K562 (cell line): ENCODE results near the gene RBM46. TPM values are rescaled to one million over a fixed set of nuclear protein-coding genes. Genes with fewer than 3 reads are reported as not detected.

Experiments used
- ATAC-seq: fragments of 200-7000 bp; cut with Tn5 transposase; 3 replicates; pipeline ENCODE4 v1.9.1; 2020; ENCODE audit warnings: moderate library complexity
- BruUV-seq: library from RNA; stranded (reverse); fragments of 400-500 nt; replicated peaks from 2 replicates; lab custom pipeline; 2021; lab: Mats Ljungman, UMichigan
- CTCF ChIA-PET: fragments of 300-600 bp; formaldehyde crosslinking; extraction: SDS; loops from one replicate; lab custom pipeline; 2021; ENCODE audit warnings: low intra/inter-chr PET ratio; lab: Yijun Ruan, JAX
- POLR2A ChIA-PET: fragments of 300-600, 350-650 bp; sonication (Branson Sonifier 250); formaldehyde crosslinking; extraction: SDS; loops from one replicate; lab custom pipeline; 2021; ENCODE audit warnings: antibody characterized with exemption, inconsistent platforms; lab: Yijun Ruan, JAX
- DNase-seq, 4 experiments: peaks; one replicate each; pipeline versions ENCODE4 v3.0.0 to v3.0.0-alpha.2; 2011 to 2018; ENCODE audit warnings: low spot score in 3 of 4, mixed read lengths in 3 of 4; ENCODE audit errors: extremely low read depth in 1 of 4
- FAIRE-seq: peaks from 2 replicates; lab custom pipeline; 2011; peaks lifted over from hg19 to GRCh38; lab: Jason Lieb, UNC
- H2AFZ ChIP-seq: 2 replicates; pipeline ENCODE4 v1.6.0; 2011; ENCODE audit warnings: low read depth, low read length, control low read depth, inconsistent platforms
- H3K27ac ChIP-seq: fragments of 200-600 bp; 3 replicates; pipeline ENCODE4 v1.8.0; 2011; ENCODE audit warnings: low read depth, mild to moderate bottlenecking, control low read depth, inconsistent platforms, low read length, moderate library complexity, mixed read lengths; ENCODE audit errors: extremely low read depth
- H3K27me3 ChIP-seq, 2 experiments: fragments of 300-600 bp in 1 of 2; 2 replicates in 1 of 2; 3 replicates in 1 of 2; pipeline versions ENCODE4 v1.6.0 to v1.8.0; 2011; ENCODE audit warnings: inconsistent platforms in 2 of 2, low read length in 2 of 2, mild to moderate bottlenecking in 1 of 2, mixed read lengths in 1 of 2, moderate library complexity in 1 of 2; ENCODE audit not compliant: control insufficient read depth in 2 of 2, insufficient read depth in 2 of 2
- H3K36me3 ChIP-seq: fragments of 300-600 bp; 3 replicates; pipeline ENCODE4 v1.8.0; 2011; ENCODE audit warnings: mild to moderate bottlenecking, low read length, inconsistent platforms; ENCODE audit not compliant: control insufficient read depth, insufficient read depth
- H3K4me1 ChIP-seq, 2 experiments: fragments of 200-600 bp in 1 of 2; replicated peaks in 1 of 2; 2 replicates in 1 of 2; 3 replicates in 1 of 2; pipeline versions ENCODE4 v1.5.1 to v1.8.0; 2011; ENCODE audit warnings: inconsistent platforms in 2 of 2, low read length in 2 of 2, mild to moderate bottlenecking in 1 of 2, mixed read lengths in 1 of 2, moderate library complexity in 1 of 2; ENCODE audit not compliant: control insufficient read depth in 2 of 2, insufficient read depth in 2 of 2
- H3K4me2 ChIP-seq: 2 replicates; pipeline ENCODE4 v1.6.1; 2011; ENCODE audit warnings: low read length, control low read depth, inconsistent platforms, mixed read lengths; ENCODE audit not compliant: insufficient read depth
- H3K4me3 ChIP-seq: fragments of 200-600 bp; sonication (generic), shearing (Covaris generic); 2 replicates; pipeline ENCODE4 v1.5.1; 2016; ENCODE audit warnings: control low read depth, inconsistent platforms
- H3K79me2 ChIP-seq: fragments of 200-600 bp; 3 replicates; pipeline ENCODE4 v1.8.0; 2011; ENCODE audit warnings: low read length, inconsistent platforms; ENCODE audit not compliant: control insufficient read depth, insufficient read depth
- H3K9ac ChIP-seq, 2 experiments: 2 replicates each; pipeline versions ENCODE4 v1.6.0 to v1.6.1; 2011; ENCODE audit warnings: low read depth in 2 of 2, low read length in 2 of 2, control low read depth in 1 of 2, inconsistent platforms in 1 of 2, mild to moderate bottlenecking in 1 of 2, mixed read lengths in 1 of 2; ENCODE audit not compliant: insufficient read depth in 1 of 2
- H3K9me1 ChIP-seq: one replicate; pipeline ENCODE4 v1.6.0; 2011; ENCODE audit warnings: inconsistent platforms, mild to moderate bottlenecking, low read length, moderate library complexity; ENCODE audit not compliant: control insufficient read depth, insufficient read depth
- H3K9me3 ChIP-seq: replicated peaks from 2 replicates; pipeline ENCODE4 v1.5.1; 2011; ENCODE audit warnings: low read depth, low read length, inconsistent platforms; ENCODE audit not compliant: control insufficient read depth, insufficient read depth
- H4K20me1 ChIP-seq: replicated peaks from 2 replicates; pipeline ENCODE4 v1.6.1; 2011; ENCODE audit warnings: low read length, inconsistent platforms, mixed read lengths; ENCODE audit not compliant: control insufficient read depth, insufficient read depth
- CXXC5 ChIP-seq: fragments of 250-450 bp; sonication (Bioruptor Pico); IDR thresholded peaks from 2 replicates; pipeline ENCODE4 v1.8.0; 2022; ENCODE audit warnings: inconsistent platforms, mild to moderate bottlenecking, moderate library complexity
- FOXP1 ChIP-seq: sonication (generic); formaldehyde crosslinking; IDR thresholded peaks from 2 replicates; pipeline ENCODE4 v1.8.0; 2022; ENCODE audit warnings: mild to moderate bottlenecking, missing genetic modification reagents
- MAFF ChIP-seq: IDR thresholded peaks from 2 replicates; pipeline ENCODE4 v1.6.1; 2012; ENCODE audit warnings: low read length, improper control_type of control experiment
- MCM5 ChIP-seq: fragments of 450-650 bp; IDR thresholded peaks from 2 replicates; pipeline ENCODE4 v1.6.1; 2016; ENCODE audit warnings: low read depth
- MYNN ChIP-seq, 2 experiments: sonication (generic); formaldehyde crosslinking in 1 of 2; IDR thresholded peaks; 2 replicates each; pipeline versions ENCODE4 v1.5.0 to v1.6.1; 2016 to 2020; ENCODE audit warnings: antibody characterized with exemption in 1 of 2, missing genetic modification reagents in 1 of 2
- NFE2L1 ChIP-seq: fragments of 450-650 bp; IDR thresholded peaks from 2 replicates; pipeline ENCODE4 v1.6.1; 2016; ENCODE audit warnings: missing genetic modification characterization, low read depth, mild to moderate bottlenecking, missing compliant biosample characterization, moderate library complexity, borderline replicate concordance
- NFIC ChIP-seq: fragments of 450-650 bp; IDR thresholded peaks from 2 replicates; pipeline ENCODE4 v1.6.1; 2017; ENCODE audit warnings: mild to moderate bottlenecking, inconsistent platforms
- TAL1 ChIP-seq: fragments of 450-650 bp; IDR thresholded peaks from 2 replicates; pipeline ENCODE4 v1.6.1; 2016; ENCODE audit warnings: mild to moderate bottlenecking
- TBL1XR1 ChIP-seq, 2 experiments: IDR thresholded peaks; 2 replicates each; pipeline ENCODE4 v1.6.1; 2012; ENCODE audit warnings: improper control_type of control experiment in 2 of 2, low read length in 2 of 2, mild to moderate bottlenecking in 1 of 2
- U2AF1 ChIP-seq: fragments of 200-400 bp; formaldehyde crosslinking; optimal IDR thresholded peaks from 2 replicates; pipeline ENCODE3; 2017; ENCODE audit warnings: mild to moderate bottlenecking, low read depth, low read length, moderate library complexity
- ZNF561 ChIP-seq: fragments of 450-650 bp; formaldehyde crosslinking; conservative IDR thresholded peaks from 2 replicates; pipeline ENCODE4 v1.4.0; 2020; ENCODE audit warnings: mild to moderate bottlenecking, moderate library complexity
- WGBS: fragments of 100-300 bp; shearing (Covaris generic); methylation state at CpG from one replicate; pipeline ENCODE4 v1.1.6; 2016; ENCODE audit warnings: low coverage, mixed read lengths; ENCODE audit not compliant: insufficient coverage; ENCODE audit errors: missing lambda C conversion rate; 5-methylcytosine and 5-hydroxymethylcytosine counted together
- in situ Hi-C: fragments of 300-500 bp; cut with MboI; formaldehyde crosslinking; loops from 4 replicates; pipeline ENCODE4 v1.15.0; 2018; ENCODE audit warnings: inconsistent platforms, mixed read lengths
- intact Hi-C: fragments of 100-400 bp; cut with micrococcal nuclease; formaldehyde crosslinking; loops from 2 replicates; pipeline ENCODE4 v1.14.2; 2022
- polyA plus RNA-seq, 8 experiments: library from polyadenylated mRNA; depleted of rRNA in 4 of 8; stranded (reverse) in 5 of 8; unstranded in 3 of 8; fragments of >200 nt; fragmentation: Nextera tagmentation in 2 of 8; fragmentation: Illumina TruSeq in 1 of 8; extraction: Ambion mirVana in 2 of 8; extraction: Trizol in 1 of 8; gene quantifications; 2 replicates each; pipeline versions ENCODE4 v1.2.1 to v1.2.3, GENCODE V29; 2011 to 2014; ENCODE audit warnings: inconsistent platforms in 1 of 8, missing spikeins in 1 of 8
- total RNA-seq, 7 experiments: library from RNA; depleted of rRNA in 6 of 7; stranded (reverse); fragments of >200 nt in 6 of 7; fragmentation: Illumina TruSeq in 2 of 7; extraction: Trizol in 2 of 7; gene quantifications; 2 replicates each; pipeline versions ENCODE4 v1.2.1 to v1.2.3, GENCODE V29; 2011 to 2021; ENCODE audit warnings: low replicate concordance in 1 of 7
- TF ChIP-seq, protein P1 (sequence below), 2 experiments: IDR thresholded peaks in 1 of 2; conservative IDR thresholded peaks in 1 of 2; 2 replicates each; pipeline ENCODE4 v1.6.1; 2016; ENCODE audit warnings: low read depth in 2 of 2, mild to moderate bottlenecking in 1 of 2, missing compliant biosample characterization in 1 of 2, missing genetic modification characterization in 1 of 2, moderate library complexity in 1 of 2
- TF ChIP-seq, protein P2 (sequence below): fragments of 450-650 bp; IDR thresholded peaks from 2 replicates; pipeline ENCODE4 v1.6.1; 2016; ENCODE audit warnings: low read depth, mild to moderate bottlenecking, moderate library complexity
- TF ChIP-seq, protein P3 (sequence below): IDR thresholded peaks from 2 replicates; pipeline ENCODE4 v1.6.1; 2016; ENCODE audit warnings: missing genetic modification characterization, missing compliant biosample characterization
- TF ChIP-seq, protein P4 (sequence below): fragments of 250-450 bp; sonication (Bioruptor Pico); IDR thresholded peaks from 2 replicates; pipeline ENCODE4 v1.8.0; 2021; ENCODE audit warnings: moderate library complexity, mild to moderate bottlenecking, inconsistent platforms
- TF ChIP-seq, protein P5 (sequence below): fragments of 250-450 bp; sonication (Bioruptor Pico); IDR thresholded peaks from 2 replicates; pipeline ENCODE4 v1.8.0; 2021; ENCODE audit warnings: mild to moderate bottlenecking, moderate library complexity

The RBM46 gene
- total and polyA plus RNA-seq, 9 of the 15 experiments (the other 6 are each of a cell fraction or from before 2014, with no cell fraction given) = 0.04 TPM; not detected in 8

DNA sequence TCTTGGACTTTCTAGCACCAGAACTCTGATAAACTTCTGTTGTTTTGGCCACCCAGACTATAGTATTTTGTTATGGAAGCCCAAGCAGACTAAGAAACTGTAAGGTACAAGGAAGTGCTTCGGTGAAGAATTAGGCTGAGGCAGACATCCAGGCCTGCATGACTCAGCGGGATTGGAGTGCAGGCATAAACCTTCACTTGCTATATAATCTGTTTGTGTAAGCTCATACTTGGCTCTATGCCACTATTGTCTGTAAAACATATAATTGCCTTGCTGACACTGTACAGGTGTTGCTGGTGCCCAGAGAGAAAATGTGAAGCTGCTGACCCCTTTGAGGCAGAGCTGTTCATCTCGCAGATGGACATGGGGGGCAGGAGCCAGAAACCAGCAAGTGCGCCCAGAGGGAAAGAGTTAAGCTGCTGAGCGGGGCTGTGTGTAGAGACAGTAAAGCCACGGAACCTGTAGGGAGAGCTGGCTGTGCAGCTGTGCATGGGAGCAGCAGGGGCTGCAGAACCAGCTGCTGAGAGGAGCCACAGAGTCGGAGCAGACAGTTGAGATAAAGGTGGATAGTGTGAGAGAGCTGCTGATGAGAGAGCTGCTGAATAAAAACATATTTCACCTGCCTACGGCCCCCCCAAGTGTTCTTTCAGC lies 96.2 kb downstream of the RBM46 start:
- in situ Hi-C loops (no loop called here), intact Hi-C loops (no loop called here)
- Histone ChIP-seq H3K9ac (no peak overlapping the region), H3K9me1 (no peaks in the 10 kb centered on the region), H3K36me3 (no peaks in the 10 kb centered on the region), H3K4me1 (no peaks in the 10 kb centered on the region), H3K4me3 (no peak overlapping the region), H3K9me3 (no peaks in the 10 kb centered on the region), H3K27me3 (no peaks in the 10 kb centered on the region), H2AFZ (no peak overlapping the region), H3K27ac (no peak overlapping the region), H3K79me2 (no peaks in the 10 kb centered on the region), H3K4me2 (no peak overlapping the region), H4K20me1 (no peaks in the 10 kb centered on the region)
- ChIA-PET CTCF (no interaction called here), POLR2A (no interaction called here)
- no TSS peak for BruUV-seq
- ATAC-seq = no peak
- no peak for FAIRE-seq
- DNase-seq = peak in 1 of 4 experiments; percentile 4
- WGBS = 0% methylated on average over 8 of the region's 8 CpGs
- TF ChIP-seq MYNN (IDR thresholded peaks at IDR 0.05) (no peak), MYNN (CRISPR knock-in tag; IDR thresholded peaks at IDR 0.05) (no peak), NFE2L1 (tag) (peak; percentile 29; the same call in 1 of the 2 replicates), CXXC5 (no peak), NFIC (peak; percentile 57), FOXP1 (CRISPR knock-in tag) (no peak), TAL1 (no peak), TBL1XR1 (IDR thresholded peaks at IDR 0.05; ENCODE audit: low read length in 2 of 2) (no peak), MAFF (peak; percentile 26; the same call in 1 of the 2 replicates), ZNF561 (no peak), U2AF1 (no peak), MCM5 (no peak)
- TF ChIP-seq, protein P1, sequence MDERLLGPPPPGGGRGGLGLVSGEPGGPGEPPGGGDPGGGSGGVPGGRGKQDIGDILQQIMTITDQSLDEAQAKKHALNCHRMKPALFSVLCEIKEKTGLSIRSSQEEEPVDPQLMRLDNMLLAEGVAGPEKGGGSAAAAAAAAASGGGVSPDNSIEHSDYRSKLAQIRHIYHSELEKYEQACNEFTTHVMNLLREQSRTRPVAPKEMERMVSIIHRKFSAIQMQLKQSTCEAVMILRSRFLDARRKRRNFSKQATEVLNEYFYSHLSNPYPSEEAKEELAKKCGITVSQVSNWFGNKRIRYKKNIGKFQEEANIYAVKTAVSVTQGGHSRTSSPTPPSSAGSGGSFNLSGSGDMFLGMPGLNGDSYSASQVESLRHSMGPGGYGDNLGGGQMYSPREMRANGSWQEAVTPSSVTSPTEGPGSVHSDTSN (CRISPR knock-in tag; IDR thresholded peaks at IDR 0.05; ENCODE audit: low read depth) = no peak
- TF ChIP-seq, protein P1 (tag; conservative IDR thresholded peaks at IDR 0.05; ENCODE audit: low read depth) = no peak
- TF ChIP-seq, protein P2, sequence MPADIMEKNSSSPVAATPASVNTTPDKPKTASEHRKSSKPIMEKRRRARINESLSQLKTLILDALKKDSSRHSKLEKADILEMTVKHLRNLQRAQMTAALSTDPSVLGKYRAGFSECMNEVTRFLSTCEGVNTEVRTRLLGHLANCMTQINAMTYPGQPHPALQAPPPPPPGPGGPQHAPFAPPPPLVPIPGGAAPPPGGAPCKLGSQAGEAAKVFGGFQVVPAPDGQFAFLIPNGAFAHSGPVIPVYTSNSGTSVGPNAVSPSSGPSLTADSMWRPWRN = no peak
- TF ChIP-seq, protein P3, sequence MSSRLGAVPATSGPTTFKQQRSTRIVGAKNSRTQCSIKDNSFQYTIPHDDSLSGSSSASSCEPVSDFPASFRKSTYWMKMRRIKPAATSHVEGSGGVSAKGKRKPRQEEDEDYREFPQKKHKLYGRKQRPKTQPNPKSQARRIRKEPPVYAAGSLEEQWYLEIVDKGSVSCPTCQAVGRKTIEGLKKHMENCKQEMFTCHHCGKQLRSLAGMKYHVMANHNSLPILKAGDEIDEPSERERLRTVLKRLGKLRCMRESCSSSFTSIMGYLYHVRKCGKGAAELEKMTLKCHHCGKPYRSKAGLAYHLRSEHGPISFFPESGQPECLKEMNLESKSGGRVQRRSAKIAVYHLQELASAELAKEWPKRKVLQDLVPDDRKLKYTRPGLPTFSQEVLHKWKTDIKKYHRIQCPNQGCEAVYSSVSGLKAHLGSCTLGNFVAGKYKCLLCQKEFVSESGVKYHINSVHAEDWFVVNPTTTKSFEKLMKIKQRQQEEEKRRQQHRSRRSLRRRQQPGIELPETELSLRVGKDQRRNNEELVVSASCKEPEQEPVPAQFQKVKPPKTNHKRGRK (tag) = no peak
- TF ChIP-seq, protein P4, sequence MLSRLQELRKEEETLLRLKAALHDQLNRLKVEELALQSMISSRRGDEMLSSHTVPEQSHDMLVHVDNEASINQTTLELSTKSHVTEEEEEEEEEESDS = no peak
- TF ChIP-seq, protein P5, sequence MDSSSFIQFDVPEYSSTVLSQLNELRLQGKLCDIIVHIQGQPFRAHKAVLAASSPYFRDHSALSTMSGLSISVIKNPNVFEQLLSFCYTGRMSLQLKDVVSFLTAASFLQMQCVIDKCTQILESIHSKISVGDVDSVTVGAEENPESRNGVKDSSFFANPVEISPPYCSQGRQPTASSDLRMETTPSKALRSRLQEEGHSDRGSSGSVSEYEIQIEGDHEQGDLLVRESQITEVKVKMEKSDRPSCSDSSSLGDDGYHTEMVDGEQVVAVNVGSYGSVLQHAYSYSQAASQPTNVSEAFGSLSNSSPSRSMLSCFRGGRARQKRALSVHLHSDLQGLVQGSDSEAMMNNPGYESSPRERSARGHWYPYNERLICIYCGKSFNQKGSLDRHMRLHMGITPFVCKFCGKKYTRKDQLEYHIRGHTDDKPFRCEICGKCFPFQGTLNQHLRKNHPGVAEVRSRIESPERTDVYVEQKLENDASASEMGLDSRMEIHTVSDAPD (CRISPR knock-in tag) = no peak
